ENCODE data around the gene TOP1.

DNA sequence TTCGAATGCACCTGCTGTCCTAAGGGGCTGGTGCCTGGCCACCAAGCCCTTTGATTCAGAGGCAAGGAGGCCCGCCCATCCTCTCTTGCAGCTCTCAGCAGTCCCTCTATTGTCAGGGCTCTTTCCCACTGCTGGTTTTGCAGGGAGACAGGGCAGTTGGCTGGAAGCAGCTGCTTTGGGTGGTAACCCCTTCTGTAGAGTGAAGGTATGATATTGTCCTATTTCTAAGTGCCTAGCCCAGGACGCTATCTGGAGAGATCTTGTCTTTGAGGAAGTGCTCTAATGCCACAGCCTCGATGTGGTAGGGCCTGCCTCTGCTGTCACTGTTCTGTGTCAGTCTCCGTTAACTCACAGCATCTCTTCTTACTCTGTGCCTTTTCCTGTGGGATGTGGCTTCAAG lies 114.3 kb downstream of the TOP1 start:
- TF ChIP-seq, protein P1, sequence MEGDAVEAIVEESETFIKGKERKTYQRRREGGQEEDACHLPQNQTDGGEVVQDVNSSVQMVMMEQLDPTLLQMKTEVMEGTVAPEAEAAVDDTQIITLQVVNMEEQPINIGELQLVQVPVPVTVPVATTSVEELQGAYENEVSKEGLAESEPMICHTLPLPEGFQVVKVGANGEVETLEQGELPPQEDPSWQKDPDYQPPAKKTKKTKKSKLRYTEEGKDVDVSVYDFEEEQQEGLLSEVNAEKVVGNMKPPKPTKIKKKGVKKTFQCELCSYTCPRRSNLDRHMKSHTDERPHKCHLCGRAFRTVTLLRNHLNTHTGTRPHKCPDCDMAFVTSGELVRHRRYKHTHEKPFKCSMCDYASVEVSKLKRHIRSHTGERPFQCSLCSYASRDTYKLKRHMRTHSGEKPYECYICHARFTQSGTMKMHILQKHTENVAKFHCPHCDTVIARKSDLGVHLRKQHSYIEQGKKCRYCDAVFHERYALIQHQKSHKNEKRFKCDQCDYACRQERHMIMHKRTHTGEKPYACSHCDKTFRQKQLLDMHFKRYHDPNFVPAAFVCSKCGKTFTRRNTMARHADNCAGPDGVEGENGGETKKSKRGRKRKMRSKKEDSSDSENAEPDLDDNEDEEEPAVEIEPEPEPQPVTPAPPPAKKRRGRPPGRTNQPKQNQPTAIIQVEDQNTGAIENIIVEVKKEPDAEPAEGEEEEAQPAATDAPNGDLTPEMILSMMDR (IDR thresholded peaks at IDR 0.05) = no peak
- no peak for TF ChIP-seq POLR2A (IDR thresholded peaks at IDR 0.05)

Measured in vagina (tissue), 2 donors.